Measurements from ENCODE around the gene ATAD3B.
A peak's percentile ranks its signal among the peaks of the same experiment; 100 is the strongest.
"Not testable (repeated sequence)": the region's sequence is repeated elsewhere in the genome, so short reads cannot be mapped to it uniquely, and the experiment has no call there.

ATAD3B gene

GRCh38 chr1:1531947-1532346 lies 60.4 kb downstream of the ATAD3B start:
- TF ChIP-seq CTCF (IDR thresholded peaks at IDR 0.05; ENCODE audit: extremely low read depth, missing control alignments), result no peak

GRCh38 chr1:1533176-1533893 lies 61.8 kb downstream of the ATAD3B start:
- DNase-seq (ENCODE audit: low spot score), result not testable (repeated sequence)

More at GRCh38 chr1:1531947-1532346, 60.4 kb downstream of the ATAD3B start:
- no peak for DNase-seq (ENCODE audit: low spot score)

- not testable (repeated sequence) for DNase-seq (ENCODE audit: low spot score)
Measured at GRCh38 chr1:1533894-1534291, 62.3 kb downstream of the ATAD3B start.

GRCh38 chr1:1534401-1535154 lies 63.0 kb downstream of the ATAD3B start:
- TF ChIP-seq CTCF (IDR thresholded peaks at IDR 0.05; ENCODE audit: extremely low read depth, missing control alignments), result no peak
- peak; percentile 26 for DNase-seq (ENCODE audit: low spot score)

- peak; percentile 38 for DNase-seq (ENCODE audit: low spot score)
- TF ChIP-seq CTCF (IDR thresholded peaks at IDR 0.05; ENCODE audit: extremely low read depth, missing control alignments), result no peak
Measured at GRCh38 chr1:1535201-1536018, 63.8 kb downstream of the ATAD3B start.

GRCh38 chr1:1536019-1536937 lies 64.7 kb downstream of the ATAD3B start:
- no peak for TF ChIP-seq CTCF (IDR thresholded peaks at IDR 0.05; ENCODE audit: extremely low read depth, missing control alignments)
- peak; percentile 41 for DNase-seq (ENCODE audit: low spot score)

- TF ChIP-seq CTCF (IDR thresholded peaks at IDR 0.05; ENCODE audit: extremely low read depth, missing control alignments), result no peak
- peak; percentile 24 for DNase-seq (ENCODE audit: low spot score)
Measured at GRCh38 chr1:1536938-1537546, 65.5 kb downstream of the ATAD3B start.

All from GM20000 (cell line).